PFSK-1 (cell line): Measurements from ENCODE around the gene ZNF628.

Experiments used
- FOXP2 ChIP-seq: optimal IDR thresholded peaks from 2 replicates; pipeline ENCODE3; 2011; ENCODE audit warnings: borderline replicate concordance, control low read depth, inconsistent platforms; ENCODE audit not compliant: insufficient read depth; ENCODE audit errors: extremely low read length, extremely low read depth
- POLR2AphosphoS5 ChIP-seq: IDR thresholded peaks from 2 replicates; pipeline ENCODE4 v1.6.1; 2012; ENCODE audit warnings: low read depth, mild to moderate bottlenecking, control low read depth, low read length, moderate library complexity
- REST ChIP-seq, 2 experiments: IDR thresholded peaks; 2 replicates each; pipeline versions ENCODE4 v1.6.1 to v1.8.0; 2011 to 2012; ENCODE audit warnings: low read depth in 2 of 2, low read length in 2 of 2, control low read depth in 1 of 2, inconsistent platforms in 1 of 2, mild to moderate bottlenecking in 1 of 2, moderate library complexity in 1 of 2; ENCODE audit not compliant: insufficient read depth in 1 of 2
- SIN3A ChIP-seq: IDR thresholded peaks from 2 replicates; pipeline ENCODE4 v1.6.1; 2012; ENCODE audit warnings: mild to moderate bottlenecking, low read length, moderate library complexity, borderline replicate concordance; ENCODE audit not compliant: insufficient read depth
- TAF1 ChIP-seq: IDR thresholded peaks from 2 replicates; pipeline ENCODE4 v1.6.1; 2012; ENCODE audit warnings: low read length, control low read depth, borderline replicate concordance; ENCODE audit not compliant: insufficient read depth

ZNF628 gene

GRCh38 chr19:55485439-55486011 lies 9.1 kb downstream of the ZNF628 start:
- TF ChIP-seq SIN3A (no peak), FOXP2 (no peak), REST (IDR thresholded peaks at IDR 0.05; ENCODE audit: insufficient read depth in 1 of 2, low read depth in 2 of 2, low read length in 2 of 2) (no peak), TAF1 (no peak), POLR2AphosphoS5 (no peak; the same call in 1 of the 2 replicates)

- TF ChIP-seq FOXP2 (no peak), TAF1 (no peak), POLR2AphosphoS5 (no peak; the same call in 1 of the 2 replicates), REST (IDR thresholded peaks at IDR 0.05; ENCODE audit: insufficient read depth in 1 of 2, low read depth in 2 of 2, low read length in 2 of 2) (no peak), SIN3A (no peak)
Observed at GRCh38 chr19:55486043-55486970, 9.9 kb downstream of the ZNF628 start.

GRCh38 chr19:55486971-55487923 lies 10.8 kb downstream of the ZNF628 start:
- TF ChIP-seq POLR2AphosphoS5 (peak; percentile 72), FOXP2 (no peak), SIN3A (0 out of 2 replicates have a peak, but pooled peaks have one; percentile 12), REST (IDR thresholded peaks at IDR 0.05; ENCODE audit: insufficient read depth in 1 of 2, low read depth in 2 of 2, low read length in 2 of 2) (peak in 1 of 2 experiments; percentile 28; a peak in 2 of 4 replicates), TAF1 (0 out of 2 replicates have a peak, but pooled peaks have one; percentile 41)

- TF ChIP-seq FOXP2 (no peak), REST (IDR thresholded peaks at IDR 0.05; ENCODE audit: insufficient read depth in 1 of 2, low read depth in 2 of 2, low read length in 2 of 2) (no peak), POLR2AphosphoS5 (no peak), TAF1 (no peak)
Observed at GRCh38 chr19:55487924-55488687, 11.7 kb downstream of the ZNF628 start, which contains the start of gene SSC5D. SSC5D (plus strand) TSS chr19:55488436; CDS start chr19:55488590, 154 bp downstream.
